Thoracic aorta (tissue), 2 donors: ENCODE results near the gene WDR44. TPM values are rescaled to one million over a fixed set of nuclear protein-coding genes. Genes with fewer than 3 reads are reported as not detected.
"Not testable (repeated sequence)": the region's sequence is repeated elsewhere in the genome, so short reads cannot be mapped to it uniquely, and the experiment has no call there.

Source experiments
- ATAC-seq: fragments of 150-250 bp; one replicate; pipeline ENCODE4 v1.8.0; 2017; ENCODE audit warnings: low read depth; ENCODE audit not compliant: insufficient number of reproducible peaks, low FRiP score
- DNase-seq: peaks from one replicate; pipeline ENCODE4 v3.0.0-alpha.2; 2020; ENCODE audit warnings: low spot score
- H3K27ac ChIP-seq, 2 donors: fragments of 200-600 bp; sonication (generic); 1 replicate in 1 of 2; 2 replicates in 1 of 2; pipeline ENCODE4 v1.5.1; 2016; ENCODE audit warnings: mild to moderate bottlenecking in 2 of 2, moderate library complexity in 2 of 2
- H3K27me3 ChIP-seq: fragments of 200-600 bp; sonication (generic); replicated peaks from 2 replicates; pipeline ENCODE4 v1.6.0; 2016; ENCODE audit warnings: mild to moderate bottlenecking; ENCODE audit not compliant: insufficient read depth
- H3K36me3 ChIP-seq: fragments of 200-600 bp; sonication (generic); one replicate; pipeline ENCODE4 v1.5.1; 2016
- H3K4me1 ChIP-seq, 2 donors: fragments of 200-600 bp; sonication (generic); 1 replicate in 1 of 2; 2 replicates in 1 of 2; pipeline versions ENCODE4 v1.5.1 to v1.6.0; 2016; ENCODE audit warnings: low read depth in 2 of 2, mild to moderate bottlenecking in 1 of 2; ENCODE audit not compliant: control insufficient read depth in 1 of 2
- H3K4me3 ChIP-seq: fragments of 200-600 bp; sonication (generic); 2 replicates; pipeline ENCODE4 v1.5.1; 2016; ENCODE audit warnings: mild to moderate bottlenecking
- H3K9me3 ChIP-seq: fragments of 200-600 bp; sonication (generic); 2 replicates; pipeline ENCODE4 v1.5.1; 2016
- total RNA-seq, 2 donors: library from RNA; depleted of rRNA; stranded (reverse); fragments of >200 nt; gene quantifications; one replicate each; pipeline versions ENCODE4 v1.1.0 to v1.2.3, GENCODE V29; 2016
- TF ChIP-seq, protein P1 (sequence below): fragments of 200-600 bp; sonication (generic); IDR thresholded peaks from one replicate; pipeline ENCODE4 v1.5.1; 2019; ENCODE audit warnings: antibody characterized with exemption

Gene WDR44
- total RNA-seq, 2 donors from 2014 or later: 15.2 to 19.0 TPM

GRCh38 chrX:118475903-118476302 is 130.0 kb downstream of the WDR44 start:
- no peak for ATAC-seq
- Histone ChIP-seq H3K4me1 (no peaks in the 10 kb centered on the region), H3K9me3 (no peaks in the 10 kb centered on the region), H3K36me3 (no peaks in the 10 kb centered on the region), H3K4me3 (no peak overlapping the region), H3K27ac (no peak overlapping the region), H3K27me3 (no peaks in the 10 kb centered on the region)
- no peak for DNase-seq
- TF ChIP-seq, protein P1, sequence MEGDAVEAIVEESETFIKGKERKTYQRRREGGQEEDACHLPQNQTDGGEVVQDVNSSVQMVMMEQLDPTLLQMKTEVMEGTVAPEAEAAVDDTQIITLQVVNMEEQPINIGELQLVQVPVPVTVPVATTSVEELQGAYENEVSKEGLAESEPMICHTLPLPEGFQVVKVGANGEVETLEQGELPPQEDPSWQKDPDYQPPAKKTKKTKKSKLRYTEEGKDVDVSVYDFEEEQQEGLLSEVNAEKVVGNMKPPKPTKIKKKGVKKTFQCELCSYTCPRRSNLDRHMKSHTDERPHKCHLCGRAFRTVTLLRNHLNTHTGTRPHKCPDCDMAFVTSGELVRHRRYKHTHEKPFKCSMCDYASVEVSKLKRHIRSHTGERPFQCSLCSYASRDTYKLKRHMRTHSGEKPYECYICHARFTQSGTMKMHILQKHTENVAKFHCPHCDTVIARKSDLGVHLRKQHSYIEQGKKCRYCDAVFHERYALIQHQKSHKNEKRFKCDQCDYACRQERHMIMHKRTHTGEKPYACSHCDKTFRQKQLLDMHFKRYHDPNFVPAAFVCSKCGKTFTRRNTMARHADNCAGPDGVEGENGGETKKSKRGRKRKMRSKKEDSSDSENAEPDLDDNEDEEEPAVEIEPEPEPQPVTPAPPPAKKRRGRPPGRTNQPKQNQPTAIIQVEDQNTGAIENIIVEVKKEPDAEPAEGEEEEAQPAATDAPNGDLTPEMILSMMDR: no peak

DNA sequence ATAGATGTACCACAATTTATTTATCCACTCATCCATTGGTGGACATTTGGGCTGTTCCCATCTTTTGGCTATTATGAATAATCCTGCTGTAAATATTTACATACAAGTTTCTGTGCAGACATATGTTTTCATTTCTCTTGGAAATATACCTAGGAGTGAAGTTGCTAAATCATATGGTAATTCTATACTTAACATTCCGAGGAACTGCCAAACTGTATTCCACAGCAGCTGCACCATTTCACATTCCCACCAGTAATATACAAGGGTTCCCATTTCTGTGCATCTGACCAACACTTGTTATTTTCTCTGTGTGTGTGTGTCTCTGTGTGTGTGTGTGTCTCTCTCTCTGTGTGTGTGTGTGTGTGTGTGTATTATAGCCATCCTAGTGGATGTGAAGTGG is 134.3 kb downstream of the WDR44 start:
- no peak for ATAC-seq
- Histone ChIP-seq H3K27me3 (no peaks in the 10 kb centered on the region), H3K4me1 (no peaks in the 10 kb centered on the region), H3K27ac (no peak overlapping the region), H3K4me3 (no peak overlapping the region), H3K9me3 (no peaks in the 10 kb centered on the region), H3K36me3 (no peaks in the 10 kb centered on the region)
- TF ChIP-seq, protein P1: no peak
- no peak for DNase-seq

- H3K27ac ChIP-seq, ATAC-seq, DNase-seq, H3K4me3 ChIP-seq, H3K36me3 ChIP-seq, H3K27me3 ChIP-seq, H3K9me3 ChIP-seq, H3K4me1 ChIP-seq: not testable (repeated sequence)
Observed at GRCh38 chrX:118482384-118482783, 136.5 kb downstream of the WDR44 start.

- TF ChIP-seq, protein P1: no peak
- Histone ChIP-seq H3K27ac (peak overlapping the region in 1 of 2 donors; percentile 53), H3K9me3 (no peaks in the 10 kb centered on the region), H3K4me3 (no peak overlapping the region), H3K27me3 (no peaks in the 10 kb centered on the region), H3K4me1 (no peaks in the 10 kb centered on the region), H3K36me3 (no peaks in the 10 kb centered on the region)
- no peak for DNase-seq
- no peak for ATAC-seq
Observed at GRCh38 chrX:118484216-118484903, 138.5 kb downstream of the WDR44 start.

DNA sequence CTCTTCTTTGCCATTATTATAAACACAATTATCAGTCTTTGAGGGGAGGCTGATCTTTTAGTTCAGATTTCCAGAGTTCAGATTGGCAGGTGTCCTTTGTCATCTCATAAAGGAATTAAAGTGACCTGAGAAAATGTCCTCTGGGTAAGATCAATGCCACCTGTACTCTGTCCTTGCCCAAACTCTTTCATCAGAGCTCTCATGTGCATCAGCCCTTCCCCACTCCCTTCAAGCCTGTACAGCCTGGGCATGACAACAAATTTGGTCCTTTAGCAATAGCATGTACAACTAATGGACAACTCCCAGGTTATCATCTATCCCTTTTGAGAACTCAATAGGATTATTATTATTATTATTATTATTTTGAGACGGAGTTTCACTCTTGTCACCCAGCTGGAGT is 140.8 kb downstream of the WDR44 start:
- H3K36me3 ChIP-seq, H3K27ac ChIP-seq, DNase-seq, H3K4me3 ChIP-seq, H3K9me3 ChIP-seq, ATAC-seq, H3K4me1 ChIP-seq, H3K27me3 ChIP-seq: not testable (repeated sequence)

GRCh38 chrX:118493016-118493415 is 147.1 kb downstream of the WDR44 start:
- H3K4me3 ChIP-seq: no peak overlapping the region
- ATAC-seq: no peak
- no peak for DNase-seq
- no peaks in the 10 kb centered on the region for H3K27me3 ChIP-seq
- no peaks in the 10 kb centered on the region for H3K4me1 ChIP-seq
- TF ChIP-seq, protein P1: no peak
- no peaks in the 10 kb centered on the region for H3K9me3 ChIP-seq
- H3K27ac ChIP-seq: no peak overlapping the region
- no peaks in the 10 kb centered on the region for H3K36me3 ChIP-seq
